CD8-positive, alpha-beta memory T cell (primary cell): ENCODE results near the gene TEKT5. TPM values are rescaled to one million over a fixed set of nuclear protein-coding genes. Genes with fewer than 3 reads are reported as not detected.
A peak's percentile ranks its signal among the peaks of the same experiment; 100 is the strongest.

Source experiments
- CTCF ChIA-PET: fragments of 350-600 bp; sonication (Branson Sonifier 250); formaldehyde crosslinking; loops from one replicate; lab custom pipeline; 2021; ENCODE audit warnings: antibody characterized with exemption; lab: Charles Lee
- POLR2A ChIA-PET: fragments of 350-600 bp; sonication (Branson Sonifier 250); formaldehyde crosslinking; loops from one replicate; lab custom pipeline; 2021; ENCODE audit warnings: antibody characterized with exemption; lab: Charles Lee
- DNase-seq, 5 donors: peaks; one replicate each; pipeline versions ENCODE4 v3.0.0 to v3.0.0-alpha.2; 2020 to 2022; ENCODE audit warnings: mixed read lengths in 1 of 5
- H3K27ac ChIP-seq: one replicate; pipeline ENCODE4 v1.7.0; 2013; ENCODE audit warnings: low read depth, mild to moderate bottlenecking, low read length, moderate library complexity
- H3K27me3 ChIP-seq: 2 replicates; pipeline ENCODE4 v1.7.0; 2013; ENCODE audit warnings: low read length, mild to moderate bottlenecking; ENCODE audit not compliant: insufficient read depth, poor library complexity, severe bottlenecking
- H3K36me3 ChIP-seq: 2 replicates; pipeline ENCODE4 v1.7.0; 2013; ENCODE audit warnings: mild to moderate bottlenecking, low read length, moderate library complexity; ENCODE audit not compliant: insufficient read depth
- H3K4me1 ChIP-seq: 2 replicates; pipeline ENCODE4 v1.7.0; 2013; ENCODE audit warnings: mild to moderate bottlenecking, low read length, moderate library complexity; ENCODE audit not compliant: insufficient read depth
- H3K4me3 ChIP-seq: 2 replicates; pipeline ENCODE4 v1.7.0; 2013; ENCODE audit warnings: mild to moderate bottlenecking, low read length
- H3K9me3 ChIP-seq: 2 replicates; pipeline ENCODE4 v1.7.0; 2013; ENCODE audit warnings: mild to moderate bottlenecking, low read length
- H3K27ac Mint-ChIP-seq, 8 donors: one replicate each; pipeline ENCODE4 v1.8.0; 2020 to 2021; ENCODE audit warnings: mixed read lengths in 8 of 8, mild to moderate bottlenecking in 6 of 8, inconsistent platforms in 3 of 8, moderate library complexity in 3 of 8
- H3K27me3 Mint-ChIP-seq, 2 donors: one replicate each; pipeline ENCODE4 v1.8.0; 2020 to 2021; ENCODE audit warnings: mixed read lengths in 2 of 2, mild to moderate bottlenecking in 1 of 2, moderate library complexity in 1 of 2
- H3K36me3 Mint-ChIP-seq, 3 donors: one replicate each; pipeline ENCODE4 v1.8.0; 2020 to 2021; ENCODE audit warnings: mixed read lengths in 3 of 3, inconsistent platforms in 1 of 3, mild to moderate bottlenecking in 1 of 3
- H3K4me1 Mint-ChIP-seq, 3 donors: one replicate each; pipeline ENCODE4 v1.8.0; 2020 to 2021; ENCODE audit warnings: mixed read lengths in 3 of 3, inconsistent platforms in 1 of 3, mild to moderate bottlenecking in 1 of 3
- H3K4me3 Mint-ChIP-seq, 7 donors: one replicate each; pipeline ENCODE4 v1.8.0; 2020 to 2021; ENCODE audit warnings: mixed read lengths in 7 of 7, mild to moderate bottlenecking in 6 of 7, moderate library complexity in 4 of 7, inconsistent platforms in 2 of 7
- H3K9me3 Mint-ChIP-seq, 5 donors: one replicate each; pipeline ENCODE4 v1.8.0; 2020 to 2022; ENCODE audit warnings: mixed read lengths in 5 of 5, mild to moderate bottlenecking in 3 of 5, moderate library complexity in 2 of 5, inconsistent platforms in 1 of 5
- polyA plus RNA-seq: library from polyadenylated mRNA; unstranded; fragments of 300-500 nt; fragmentation: Illumina TruSeq; gene quantifications from one replicate; pipeline ENCODE4 v1.2.3, GENCODE V29; 2021
- total RNA-seq, 2 experiments: library from RNA; stranded (reverse); gene quantifications; one replicate each; pipeline ENCODE4 v1.2.3, GENCODE V29; 2021

The TEKT5 gene
- total and polyA plus RNA-seq, 3 experiments from 2014 or later: not detected

DNA sequence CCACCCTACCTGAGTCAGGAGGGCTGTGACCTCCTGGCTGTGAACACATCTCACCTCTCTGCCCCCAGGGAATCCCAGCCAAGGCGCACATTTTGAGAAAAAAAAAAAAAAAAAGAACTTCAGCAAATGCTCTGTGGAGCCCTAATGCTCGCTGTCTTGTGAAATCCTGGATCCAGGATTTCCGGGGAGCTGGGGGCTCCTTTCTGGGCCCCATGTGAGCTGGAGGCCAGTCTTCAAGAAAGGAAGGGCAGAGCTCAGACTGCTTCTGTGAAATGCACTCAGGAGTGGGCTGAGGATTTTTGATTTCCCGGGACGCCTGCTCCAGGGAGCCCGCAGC is 78.3 kb downstream of the TEKT5 start:
- DNase-seq: no peak
- Histone ChIP-seq H3K27ac (no peak overlapping the region), H3K27me3 (no peaks in the 10 kb centered on the region), H3K9me3 (no peaks in the 10 kb centered on the region), H3K4me1 (no peaks in the 10 kb centered on the region), H3K4me3 (no peak overlapping the region), H3K36me3 (no peaks in the 10 kb centered on the region)
- no peaks in the 10 kb centered on the region for H3K9me3 Mint-ChIP-seq
- POLR2A ChIA-PET: no interaction called here
- CTCF ChIA-PET: no interaction called here
- H3K4me3 Mint-ChIP-seq: no peak overlapping the region
- no peak overlapping the region for H3K27ac Mint-ChIP-seq
- no peaks in the 10 kb centered on the region for H3K4me1 Mint-ChIP-seq
- no peaks in the 10 kb centered on the region for H3K36me3 Mint-ChIP-seq
- H3K27me3 Mint-ChIP-seq: peaks cover 8 to 34% of the 10 kb centered on the region in 2 donors

DNA sequence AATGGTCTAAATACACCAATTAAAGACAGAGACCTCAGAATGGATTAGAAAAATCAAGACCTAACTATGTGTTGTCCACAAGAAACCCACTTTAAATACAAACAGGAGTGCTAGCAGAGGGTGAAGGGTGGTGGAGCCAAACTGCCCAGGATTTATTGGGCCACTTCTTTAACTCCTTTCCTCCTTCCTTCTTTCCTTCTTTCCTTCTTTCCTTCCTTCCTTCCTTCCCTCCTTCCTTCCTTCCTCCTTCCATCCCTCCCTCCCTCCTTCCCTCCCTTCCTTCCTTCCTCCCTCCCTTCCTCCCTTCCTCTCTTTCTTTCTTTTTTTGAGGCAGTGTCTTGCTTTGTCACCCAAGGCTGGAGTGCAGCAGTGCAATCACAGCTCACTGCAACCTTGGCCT is 80.0 kb downstream of the TEKT5 start:
- Mint-ChIP-seq H3K4me3 (no peak overlapping the region), H3K4me1 (no peaks in the 10 kb centered on the region), H3K9me3 (no peaks in the 10 kb centered on the region), H3K36me3 (no peaks in the 10 kb centered on the region), H3K27ac (no peak overlapping the region), H3K27me3 (peaks cover 3 to 27% of the 10 kb centered on the region in 2 donors)
- POLR2A ChIA-PET: no interaction called here
- DNase-seq: no peak
- H3K27ac ChIP-seq: no peak overlapping the region
- CTCF ChIA-PET: no interaction called here
- H3K9me3 ChIP-seq: no peaks in the 10 kb centered on the region
- H3K4me1 ChIP-seq: no peaks in the 10 kb centered on the region
- no peak overlapping the region for H3K4me3 ChIP-seq
- H3K27me3 ChIP-seq: no peaks in the 10 kb centered on the region
- no peaks in the 10 kb centered on the region for H3K36me3 ChIP-seq

DNA sequence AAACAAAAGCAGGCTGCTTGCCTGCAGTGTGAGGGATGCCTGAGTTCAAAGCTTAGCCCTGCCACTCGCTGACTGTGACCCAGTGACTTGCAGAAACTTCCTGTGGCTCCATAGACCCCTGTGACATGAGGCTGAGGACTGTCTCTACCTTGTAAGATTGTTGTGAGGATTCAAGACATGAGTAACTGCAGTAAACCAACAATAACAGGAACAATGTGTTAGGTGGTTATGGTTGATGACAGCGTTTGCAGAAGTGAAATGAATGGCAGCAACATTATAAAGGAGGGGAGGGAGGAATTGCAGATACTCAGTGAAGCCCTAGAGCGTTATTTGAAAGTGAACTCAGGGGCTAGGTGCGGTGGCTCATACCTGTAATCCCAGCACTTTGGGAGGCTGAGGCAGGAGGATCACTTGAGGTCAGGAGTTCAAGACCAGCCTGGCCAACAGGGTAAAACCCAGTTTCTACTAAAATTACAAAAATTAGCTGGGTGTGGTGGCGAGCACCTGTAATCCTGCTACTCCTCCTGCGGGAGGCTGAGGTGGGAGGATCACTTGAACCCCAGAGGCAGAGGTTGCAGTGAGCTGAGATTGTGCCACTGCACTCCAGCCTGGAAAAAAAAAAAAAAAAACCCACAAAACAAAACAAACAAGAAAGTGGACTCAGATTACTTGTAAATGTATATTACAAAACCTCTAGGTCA is 80.8 kb downstream of the TEKT5 start:
- no peak for DNase-seq
- CTCF ChIA-PET: no interaction called here
- Histone ChIP-seq H3K9me3 (no peaks in the 10 kb centered on the region), H3K36me3 (no peaks in the 10 kb centered on the region), H3K4me1 (no peaks in the 10 kb centered on the region), H3K27ac (no peak overlapping the region), H3K4me3 (no peak overlapping the region), H3K27me3 (no peaks in the 10 kb centered on the region)
- peaks cover 1 to 19% of the 10 kb centered on the region in 2 donors for H3K27me3 Mint-ChIP-seq
- H3K9me3 Mint-ChIP-seq: no peaks in the 10 kb centered on the region
- no peak overlapping the region for H3K4me3 Mint-ChIP-seq
- no peaks in the 10 kb centered on the region for H3K36me3 Mint-ChIP-seq
- H3K27ac Mint-ChIP-seq: peak overlapping the region in 1 of 8 donors; percentile 31
- POLR2A ChIA-PET: no interaction called here
- H3K4me1 Mint-ChIP-seq: no peaks in the 10 kb centered on the region

DNA sequence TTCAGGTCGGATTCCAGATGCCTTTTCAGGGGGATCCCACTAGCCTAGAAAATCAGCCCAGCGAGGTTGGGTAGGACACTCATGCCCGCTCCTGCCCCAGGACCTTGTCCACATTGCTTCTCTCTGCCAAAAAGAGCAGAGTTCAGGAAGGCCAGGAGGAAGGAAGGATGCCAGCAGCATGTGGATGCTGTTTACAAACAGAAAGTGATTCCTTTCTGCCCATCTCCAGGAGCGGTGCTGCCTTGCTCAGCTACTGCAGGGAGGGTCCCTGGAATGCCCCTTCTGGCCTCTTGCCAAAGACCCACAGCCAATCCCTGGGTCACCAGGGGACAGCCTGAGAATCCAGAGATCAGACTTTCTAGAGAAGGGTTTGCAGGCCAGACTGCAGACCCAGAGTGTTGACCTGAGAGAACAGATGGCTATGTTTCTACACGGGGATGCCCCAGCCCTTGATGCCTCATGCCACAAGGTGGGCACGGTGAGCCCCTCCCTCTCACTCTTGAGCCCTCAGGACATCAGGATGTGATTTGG is 82.0 kb downstream of the TEKT5 start:
- no peaks in the 10 kb centered on the region for H3K36me3 Mint-ChIP-seq
- no peaks in the 10 kb centered on the region for H3K9me3 Mint-ChIP-seq
- no peaks in the 10 kb centered on the region for H3K4me1 Mint-ChIP-seq
- no peak overlapping the region for H3K27ac Mint-ChIP-seq
- no peak overlapping the region for H3K4me3 Mint-ChIP-seq
- DNase-seq: peak in 1 of 5 donors; percentile 12
- no peaks in the 10 kb centered on the region for H3K36me3 ChIP-seq
- no peaks in the 10 kb centered on the region for H3K9me3 ChIP-seq
- H3K27me3 ChIP-seq: no peaks in the 10 kb centered on the region
- peaks cover 0 to 9% of the 10 kb centered on the region in 2 donors for H3K27me3 Mint-ChIP-seq
- H3K27ac ChIP-seq: no peak overlapping the region
- POLR2A ChIA-PET: no interaction called here
- H3K4me1 ChIP-seq: no peaks in the 10 kb centered on the region
- no peak overlapping the region for H3K4me3 ChIP-seq
- CTCF ChIA-PET: no interaction called here

DNA sequence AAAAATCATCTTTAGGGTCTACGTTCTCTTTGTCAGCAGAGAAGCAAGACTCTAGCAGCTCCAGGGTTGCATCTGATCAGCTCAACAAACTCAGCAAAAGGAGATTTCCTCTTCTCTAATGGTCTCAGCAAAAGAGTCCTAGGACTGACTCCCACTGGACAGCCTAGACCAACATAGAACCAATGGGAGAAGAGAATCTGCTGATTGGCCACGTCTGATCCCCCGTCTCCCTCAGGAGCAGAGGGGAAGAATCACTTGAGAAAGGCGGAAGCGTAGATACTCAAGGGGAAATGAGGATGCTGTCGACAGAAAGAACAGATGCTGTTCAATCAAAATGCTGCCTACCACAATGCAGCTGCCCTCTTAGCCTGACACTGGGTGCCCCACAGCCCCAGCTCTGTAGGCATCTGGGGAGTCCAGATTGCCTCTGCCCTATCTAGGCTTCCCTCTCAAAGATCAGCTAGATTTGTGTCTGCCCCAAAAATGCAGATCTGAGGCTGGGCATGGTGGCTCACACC is 82.8 kb downstream of the TEKT5 start:
- Mint-ChIP-seq H3K27ac (no peak overlapping the region), H3K27me3 (peaks cover 3 to 11% of the 10 kb centered on the region in 2 donors), H3K4me3 (no peak overlapping the region), H3K4me1 (no peaks in the 10 kb centered on the region), H3K9me3 (no peaks in the 10 kb centered on the region), H3K36me3 (no peaks in the 10 kb centered on the region)
- no peaks in the 10 kb centered on the region for H3K4me1 ChIP-seq
- H3K36me3 ChIP-seq: no peaks in the 10 kb centered on the region
- H3K4me3 ChIP-seq: no peak overlapping the region
- no peaks in the 10 kb centered on the region for H3K9me3 ChIP-seq
- H3K27ac ChIP-seq: no peak overlapping the region
- POLR2A ChIA-PET: no interaction called here
- CTCF ChIA-PET: no interaction called here
- DNase-seq: no peak
- H3K27me3 ChIP-seq: no peaks in the 10 kb centered on the region

GRCh38 chr16:10610499-10611184 is 84.1 kb downstream of the TEKT5 start:
- no peaks in the 10 kb centered on the region for H3K4me1 ChIP-seq
- Mint-ChIP-seq H3K4me1 (no peaks in the 10 kb centered on the region), H3K27me3 (peaks cover 3 to 17% of the 10 kb centered on the region in 2 donors), H3K4me3 (no peak overlapping the region), H3K9me3 (no peaks in the 10 kb centered on the region), H3K27ac (no peak overlapping the region), H3K36me3 (no peaks in the 10 kb centered on the region)
- no peaks in the 10 kb centered on the region for H3K27me3 ChIP-seq
- no peak for DNase-seq
- H3K27ac ChIP-seq: no peak overlapping the region
- POLR2A ChIA-PET: interaction anchor here (0.5 kb wide), 1 partner anchor 36 kb away, joined by 3 read pairs; no protein-coding TSS in a partner anchor
- no peak overlapping the region for H3K4me3 ChIP-seq
- H3K36me3 ChIP-seq: no peaks in the 10 kb centered on the region
- no peaks in the 10 kb centered on the region for H3K9me3 ChIP-seq
- CTCF ChIA-PET: no interaction called here

DNA sequence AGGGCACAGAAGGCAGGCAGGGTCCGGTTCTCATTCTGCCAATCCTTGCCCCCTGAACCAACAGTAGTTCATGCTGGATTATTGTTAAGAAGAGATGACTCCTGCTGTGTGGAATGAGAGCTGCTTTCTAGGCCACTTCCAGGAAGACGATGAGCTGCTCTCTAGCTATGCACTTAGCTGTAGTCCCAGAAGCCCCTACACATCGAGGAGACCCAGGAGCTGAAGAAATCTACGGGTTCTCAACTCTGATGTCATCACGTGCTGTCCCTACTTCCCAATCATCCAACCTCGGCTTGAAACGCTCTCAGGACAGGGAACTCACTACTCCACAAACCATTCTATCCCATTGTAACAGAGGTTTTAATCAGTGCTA is 85.3 kb downstream of the TEKT5 start:
- Mint-ChIP-seq H3K4me1 (no peaks in the 10 kb centered on the region), H3K27me3 (peaks cover 3 to 17% of the 10 kb centered on the region in 2 donors), H3K27ac (no peak overlapping the region), H3K9me3 (no peaks in the 10 kb centered on the region), H3K36me3 (no peaks in the 10 kb centered on the region), H3K4me3 (no peak overlapping the region)
- Histone ChIP-seq H3K4me1 (no peaks in the 10 kb centered on the region), H3K27me3 (no peaks in the 10 kb centered on the region), H3K4me3 (no peak overlapping the region), H3K27ac (no peak overlapping the region), H3K36me3 (no peaks in the 10 kb centered on the region), H3K9me3 (no peaks in the 10 kb centered on the region)
- CTCF ChIA-PET: no interaction called here
- POLR2A ChIA-PET: no interaction called here
- DNase-seq: no peak

DNA sequence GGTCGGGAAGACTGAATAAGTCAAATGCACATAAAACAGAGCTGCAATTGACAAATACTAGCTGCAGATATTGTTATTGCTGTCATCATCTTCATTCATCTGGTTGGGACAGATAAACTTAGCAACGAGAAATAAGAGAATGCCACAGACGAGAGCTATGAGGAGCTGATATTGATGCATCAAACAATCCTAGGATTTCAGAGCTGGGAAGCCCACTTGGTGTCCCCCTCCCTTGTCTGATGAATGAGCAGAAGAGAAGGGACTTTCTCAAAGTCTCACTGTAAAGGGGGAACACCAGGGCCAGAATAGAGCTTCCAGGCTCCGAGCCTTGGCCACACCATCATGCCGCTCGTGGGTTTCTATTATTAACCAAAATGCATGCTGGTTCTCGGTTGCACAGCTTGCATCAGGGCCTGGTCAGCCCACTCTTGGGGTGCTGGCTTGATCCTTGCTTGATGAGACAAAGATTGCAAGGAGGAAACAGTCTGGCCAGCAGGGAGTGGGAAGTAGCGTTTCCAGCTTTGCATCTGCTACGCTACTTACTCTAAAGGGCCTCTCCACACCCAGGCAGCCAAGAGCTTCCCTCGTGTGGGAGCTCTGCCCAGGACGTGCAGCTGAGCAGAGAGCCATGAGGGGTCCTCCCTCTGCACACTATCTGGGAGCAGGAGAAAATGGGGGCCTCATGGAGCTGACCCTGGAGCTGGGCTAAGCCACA is 85.9 kb downstream of the TEKT5 start:
- H3K27ac Mint-ChIP-seq: no peak overlapping the region
- no peaks in the 10 kb centered on the region for H3K36me3 ChIP-seq
- no peaks in the 10 kb centered on the region for H3K9me3 ChIP-seq
- no peaks in the 10 kb centered on the region for H3K4me1 ChIP-seq
- H3K4me1 Mint-ChIP-seq: no peaks in the 10 kb centered on the region
- DNase-seq: no peak
- H3K9me3 Mint-ChIP-seq: no peaks in the 10 kb centered on the region
- CTCF ChIA-PET: no interaction called here
- no peaks in the 10 kb centered on the region for H3K27me3 ChIP-seq
- H3K36me3 Mint-ChIP-seq: no peaks in the 10 kb centered on the region
- H3K4me3 ChIP-seq: no peak overlapping the region
- H3K4me3 Mint-ChIP-seq: no peak overlapping the region
- H3K27me3 Mint-ChIP-seq: peaks cover 3 to 22% of the 10 kb centered on the region in 2 donors
- no peak overlapping the region for H3K27ac ChIP-seq
- POLR2A ChIA-PET: no interaction called here
